ENCODE results near the gene STRBP.

The STRBP gene

DNA sequence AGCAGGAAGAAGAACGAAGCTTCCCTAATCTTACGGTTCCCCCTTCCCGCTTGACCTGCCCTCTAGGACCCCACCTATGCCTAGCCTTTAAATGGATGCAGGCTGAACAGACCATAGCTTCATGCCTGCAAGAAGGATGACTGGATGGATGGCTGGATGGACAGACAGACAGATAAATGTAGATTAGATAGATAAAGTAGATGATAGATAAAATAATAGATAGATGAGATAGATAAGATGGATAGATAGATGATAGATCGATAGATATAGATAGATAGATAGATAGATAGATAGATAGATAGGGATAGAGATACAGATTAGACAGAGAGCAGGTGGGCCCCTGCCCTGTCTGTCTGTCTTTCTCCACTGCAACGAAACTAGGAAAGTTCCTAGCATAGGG lies 162.9 kb downstream of the STRBP start:
- POLR2A ChIA-PET (ENCODE audit: low non-redundant PET), result no interaction called here

DNA sequence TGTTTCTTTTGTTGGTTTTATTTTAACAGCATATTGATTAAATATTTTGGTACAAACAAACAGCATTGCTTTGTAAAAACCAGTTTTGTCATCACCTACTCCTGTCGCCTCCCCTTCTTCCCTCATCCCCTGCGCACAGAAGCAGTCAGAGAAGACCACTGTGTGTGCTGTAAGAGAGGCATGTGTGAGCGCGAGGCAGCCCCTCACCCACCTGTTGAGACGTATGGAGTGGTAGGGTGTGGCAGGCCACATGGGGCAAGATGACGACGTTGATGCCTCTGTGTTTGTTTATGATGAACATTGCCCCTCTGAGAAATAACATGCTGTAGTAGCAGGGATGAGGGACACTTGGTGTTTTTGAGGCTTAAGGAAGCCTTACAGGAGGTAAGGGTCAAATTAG lies 163.6 kb downstream of the STRBP start:
- POLR2A ChIA-PET (ENCODE audit: low non-redundant PET), result no interaction called here
- DNase-seq (ENCODE audit: low spot score), result no peak
- H3K27ac ChIP-seq, result no peak overlapping the region
- TF ChIP-seq, protein P1, sequence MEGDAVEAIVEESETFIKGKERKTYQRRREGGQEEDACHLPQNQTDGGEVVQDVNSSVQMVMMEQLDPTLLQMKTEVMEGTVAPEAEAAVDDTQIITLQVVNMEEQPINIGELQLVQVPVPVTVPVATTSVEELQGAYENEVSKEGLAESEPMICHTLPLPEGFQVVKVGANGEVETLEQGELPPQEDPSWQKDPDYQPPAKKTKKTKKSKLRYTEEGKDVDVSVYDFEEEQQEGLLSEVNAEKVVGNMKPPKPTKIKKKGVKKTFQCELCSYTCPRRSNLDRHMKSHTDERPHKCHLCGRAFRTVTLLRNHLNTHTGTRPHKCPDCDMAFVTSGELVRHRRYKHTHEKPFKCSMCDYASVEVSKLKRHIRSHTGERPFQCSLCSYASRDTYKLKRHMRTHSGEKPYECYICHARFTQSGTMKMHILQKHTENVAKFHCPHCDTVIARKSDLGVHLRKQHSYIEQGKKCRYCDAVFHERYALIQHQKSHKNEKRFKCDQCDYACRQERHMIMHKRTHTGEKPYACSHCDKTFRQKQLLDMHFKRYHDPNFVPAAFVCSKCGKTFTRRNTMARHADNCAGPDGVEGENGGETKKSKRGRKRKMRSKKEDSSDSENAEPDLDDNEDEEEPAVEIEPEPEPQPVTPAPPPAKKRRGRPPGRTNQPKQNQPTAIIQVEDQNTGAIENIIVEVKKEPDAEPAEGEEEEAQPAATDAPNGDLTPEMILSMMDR (conservative IDR thresholded peaks at IDR 0.05; ENCODE audit: low read depth), result no peak
- CTCF ChIA-PET, result interaction anchor here (0.8 to 6.3 kb wide), 2 partner anchors 13 to 245 kb away, joined by 3 to 75 read pairs; no protein-coding TSS in a partner anchor

More for the DNA sequence above, 162.9 kb downstream of the STRBP start:
- TF ChIP-seq, protein P1 (conservative IDR thresholded peaks at IDR 0.05; ENCODE audit: low read depth), result no peak
- H3K27ac ChIP-seq, result no peak overlapping the region
- CTCF ChIA-PET, result interaction anchor here (0.5 to 0.8 kb wide), 4 partner anchors 12 to 238 kb away, joined by 3 read pairs; no protein-coding TSS in a partner anchor
- no peak for DNase-seq (ENCODE audit: low spot score)

DNA sequence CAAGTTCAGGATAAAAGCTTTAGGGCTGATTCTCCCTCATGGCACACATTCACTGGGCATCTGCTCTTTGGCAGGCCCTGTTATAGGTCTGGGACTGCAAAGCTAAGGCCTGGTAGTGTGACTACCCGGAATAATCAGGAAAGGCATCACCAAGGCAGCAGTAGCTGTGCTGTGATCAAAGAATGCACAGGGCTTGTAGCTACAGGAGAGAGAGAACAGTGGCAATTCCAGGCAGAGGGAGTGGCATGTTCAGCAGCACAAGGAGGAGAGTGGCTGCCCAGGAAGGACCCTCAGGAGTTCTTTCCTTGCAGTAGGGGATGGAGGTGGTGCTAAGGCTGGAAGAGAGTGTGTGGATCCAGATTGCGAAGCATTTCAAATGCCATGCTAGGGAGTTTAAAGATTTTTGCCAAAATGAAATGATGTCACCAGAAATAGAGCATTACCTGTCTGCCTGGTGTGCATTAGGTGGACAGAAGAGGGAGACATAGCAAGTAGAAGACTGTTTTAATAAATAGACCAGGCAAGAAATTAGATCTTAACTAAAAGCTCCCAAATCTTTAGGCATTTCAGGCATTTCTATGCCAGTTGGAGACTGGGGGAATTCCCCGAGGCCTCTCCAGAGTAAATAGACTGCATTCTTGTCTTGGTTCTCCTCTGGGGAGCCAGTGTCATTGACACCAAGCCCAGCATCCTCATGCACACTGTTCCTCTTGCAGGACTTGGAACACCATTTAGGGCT lies 165.8 kb downstream of the STRBP start:
- CTCF ChIA-PET, result interaction anchor here (0.5 to 6.3 kb wide), 13 partner anchors 9 to 252 kb away, joined by 3 to 75 read pairs (median 4); no protein-coding TSS in a partner anchor
- TF ChIP-seq, protein P1 (conservative IDR thresholded peaks at IDR 0.05; ENCODE audit: low read depth), result no peak
- no peak for DNase-seq (ENCODE audit: low spot score)
- 0 out of 2 replicates have a peak overlapping the region, but pooled peaks have one; percentile 25 for H3K27ac ChIP-seq
- POLR2A ChIA-PET (ENCODE audit: low non-redundant PET), result no interaction called here

DNA sequence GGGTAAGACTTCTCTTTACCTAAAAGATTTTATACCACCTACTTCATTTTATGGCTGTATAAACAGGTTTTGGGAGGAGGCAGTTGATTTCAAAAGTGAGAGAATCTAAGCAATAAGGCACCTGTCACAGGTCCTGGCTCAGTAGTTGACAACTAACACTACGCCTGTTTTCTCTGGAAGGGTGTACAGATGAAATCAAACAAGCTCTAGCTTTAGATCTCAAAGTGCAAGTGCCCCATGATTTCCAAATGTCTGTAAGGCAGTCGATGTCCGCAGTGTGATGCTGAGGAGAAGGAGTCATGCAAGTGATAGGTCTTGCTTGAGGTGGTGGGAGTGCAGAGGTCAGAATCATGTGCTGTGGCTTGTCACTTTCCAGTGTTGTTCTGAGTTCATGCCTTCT lies 168.8 kb downstream of the STRBP start:
- H3K27ac ChIP-seq, result no peak overlapping the region
- CTCF ChIA-PET, result interaction anchor here (1.0 to 6.3 kb wide), 3 partner anchors 9 to 250 kb away, joined by 5 to 75 read pairs (median 7); no protein-coding TSS in a partner anchor
- POLR2A ChIA-PET (ENCODE audit: low non-redundant PET), result no interaction called here
- no peak for DNase-seq (ENCODE audit: low spot score)
- TF ChIP-seq, protein P1 (conservative IDR thresholded peaks at IDR 0.05; ENCODE audit: low read depth), result no peak

DNA sequence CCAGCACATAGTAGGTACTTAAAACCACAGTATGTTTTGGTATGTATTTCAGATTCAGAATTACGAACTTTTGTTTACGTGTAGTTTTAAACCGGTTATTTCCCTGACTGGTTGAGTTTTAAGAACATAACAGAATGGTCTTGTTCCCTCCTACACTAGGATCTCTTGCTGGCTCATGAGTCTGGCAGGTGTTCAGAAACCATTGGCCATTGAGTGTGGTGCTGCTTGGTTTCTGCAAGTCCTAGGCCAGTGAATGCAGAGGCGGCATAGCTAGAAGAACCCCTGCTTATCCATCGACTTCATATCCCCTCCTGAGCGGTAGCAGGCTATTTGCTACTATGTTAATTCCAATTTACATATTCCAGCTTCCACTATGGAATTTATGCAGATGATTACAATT lies 169.3 kb downstream of the STRBP start:
- CTCF ChIA-PET, result interaction anchor here (1.7 to 6.3 kb wide), 2 partner anchors 9 to 251 kb away, joined by 7 to 75 read pairs; no protein-coding TSS in a partner anchor
- H3K27ac ChIP-seq, result no peak overlapping the region
- TF ChIP-seq, protein P1 (conservative IDR thresholded peaks at IDR 0.05; ENCODE audit: low read depth), result no peak
- DNase-seq (ENCODE audit: low spot score), result no peak
- POLR2A ChIA-PET (ENCODE audit: low non-redundant PET), result no interaction called here

DNA sequence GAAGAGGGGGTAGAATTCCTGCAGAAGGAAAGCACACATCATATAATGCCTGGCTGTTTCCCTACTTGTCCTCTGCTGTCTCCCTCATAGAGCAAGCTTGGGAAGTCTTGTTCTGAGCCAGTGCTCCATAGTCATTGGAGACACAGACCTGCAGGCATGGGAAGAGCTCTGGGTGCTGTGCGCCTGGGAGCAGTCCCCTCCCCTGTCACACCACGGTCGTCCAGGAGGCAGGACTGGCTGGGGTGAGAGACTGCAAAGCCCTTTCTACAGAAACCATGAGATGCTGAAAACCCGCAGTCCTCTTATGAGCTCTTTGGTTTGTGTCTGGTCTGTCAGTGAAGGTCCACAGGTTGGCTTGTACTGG lies 170.3 kb downstream of the STRBP start:
- POLR2A ChIA-PET (ENCODE audit: low non-redundant PET), result no interaction called here
- H3K27ac ChIP-seq, result no peak overlapping the region
- CTCF ChIA-PET, result interaction anchor here (0.9 kb wide), 1 partner anchor 252 kb away, joined by 6 read pairs; no protein-coding TSS in a partner anchor
- TF ChIP-seq, protein P1 (conservative IDR thresholded peaks at IDR 0.05; ENCODE audit: low read depth), result no peak
- DNase-seq (ENCODE audit: low spot score), result no peak

Data from RWPE1 (cell line).